ENCODE data around the gene MYO3B. TPM values are rescaled to one million over a fixed set of nuclear protein-coding genes. Genes with fewer than 3 reads are reported as not detected.
A peak's percentile ranks its signal among the peaks of the same experiment; 100 is the strongest.

The MYO3B gene
- total and polyA plus RNA-seq, 2 of the 8 experiments (the other 6 are each of a cell fraction or from before 2014, with no cell fraction given): 0.17 to 0.19 TPM

DNA sequence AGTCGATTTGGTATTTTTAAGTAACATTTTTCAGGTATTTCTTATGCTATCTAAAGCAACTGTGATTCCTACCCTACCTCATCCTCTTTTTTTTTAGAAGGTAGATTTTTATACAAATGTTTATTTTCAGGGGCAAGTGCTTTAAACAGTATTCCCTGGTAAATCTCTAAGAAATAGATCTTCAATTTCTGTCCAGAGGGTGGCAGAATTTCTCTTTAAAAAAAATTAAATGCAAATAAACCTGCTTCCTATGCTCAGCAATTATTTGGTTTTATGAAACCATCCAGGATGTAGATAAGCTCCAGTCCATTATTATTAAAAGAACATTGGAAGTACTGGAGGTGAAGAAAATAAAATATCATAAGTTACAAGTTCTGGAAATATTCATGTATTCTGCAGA is 191.9 kb downstream of the MYO3B start:
- peak overlapping the region; percentile 26 to 32; a peak in 2 of 4 replicates for H3K4me2 ChIP-seq (ENCODE audit: insufficient read depth in 1 of 2, low read depth in 2 of 2, low read length in 2 of 2)
- H4K5ac ChIP-seq (ENCODE audit: insufficient read length, low read depth, low read length): no peak overlapping the region
- H3K79me2 ChIP-seq (ENCODE audit: control insufficient read depth in 1 of 2, insufficient read depth in 2 of 2, low read length in 2 of 2): no peaks in the 10 kb centered on the region
- H4K20me1 ChIP-seq (replicated peaks in 1 of 2; ENCODE audit: control insufficient read depth in 1 of 2, insufficient read depth in 2 of 2, low read length in 2 of 2): no peaks in the 10 kb centered on the region
- H4K91ac ChIP-seq (replicated peaks; ENCODE audit: insufficient read length, low read length): no peak overlapping the region
- H2AK5ac ChIP-seq (ENCODE audit: low read depth, low read length): no peak overlapping the region
- H2AFZ ChIP-seq (ENCODE audit: low read length): no peak overlapping the region
- FAIRE-seq: no peak
- no peak overlapping the region for H2BK120ac ChIP-seq (replicated peaks; ENCODE audit: low read depth, low read length)
- no peak overlapping the region for H3K14ac ChIP-seq (ENCODE audit: insufficient read length)
- H2BK20ac ChIP-seq (ENCODE audit: low read length): no peak overlapping the region
- H3K4me1 ChIP-seq (replicated peaks in 1 of 4; ENCODE audit: control insufficient read depth in 3 of 4, insufficient read depth in 4 of 4, low read length in 3 of 4): peaks cover 0 to 16% (median 10%) of the 10 kb centered on the region in 4 experiments; a peak in 4 of 7 replicates
- H3K27me3 ChIP-seq (replicated peaks in 1 of 4; ENCODE audit: control insufficient read depth in 3 of 4, extremely low read depth in 1 of 4, insufficient read depth in 3 of 4, low read length in 3 of 4): no peaks in the 10 kb centered on the region
- H4K8ac ChIP-seq (ENCODE audit: extremely low read depth, insufficient read depth, low read length): no peak overlapping the region
- 27% methylated on average over 1 of the region's 1 CpG; no CpG with 5 or more reads in 1 of the 2 experiments for WGBS, 2 experiments (ENCODE audit: extremely low coverage in 1 of 2, insufficient coverage in 1 of 2, insufficient read length in 1 of 2, insufficient replicate concordance in 2 of 2, low coverage in 1 of 2, low lambda C conversion rate in 2 of 2, missing lambda C conversion rate in 1 of 2)
- no peak overlapping the region for H3K23ac ChIP-seq (ENCODE audit: insufficient read length)
- H3K18ac ChIP-seq (ENCODE audit: extremely low read depth, low read length): no peak overlapping the region
- H3K9ac ChIP-seq (replicated peaks in 1 of 4; ENCODE audit: extremely low read depth in 1 of 4, low read depth in 3 of 4, low read length in 3 of 4): no peak overlapping the region
- no peak overlapping the region for H3K27ac ChIP-seq (ENCODE audit: low read depth, low read length)
- H3K36me3 ChIP-seq (ENCODE audit: control insufficient read depth in 2 of 4, insufficient read depth in 4 of 4, low read length in 3 of 4): no peaks in the 10 kb centered on the region
- no peak overlapping the region for H2BK5ac ChIP-seq (ENCODE audit: low read depth, low read length)
- CTCF ChIA-PET (ENCODE audit: partially characterized antibody): interaction anchor here (0.6 to 3.5 kb wide), 28 partner anchors 9 to 1743 kb away, joined by 3 to 25 read pairs (median 4); partner anchors contain the start of gene SP5
- POLR2A ChIA-PET (ENCODE audit: partially characterized antibody): interaction anchor here (1.3 kb wide), 1 partner anchor 347 kb away, joined by 4 read pairs; no protein-coding TSS in a partner anchor
- no peak overlapping the region for H3K56ac ChIP-seq (replicated peaks; ENCODE audit: insufficient read length, low read depth, low read length)
- no peak for DNase-seq (ENCODE audit: low read depth in 1 of 2, low spot score in 2 of 2)
- H3K4ac ChIP-seq (replicated peaks; ENCODE audit: insufficient read length, low read depth, low read length): no peak overlapping the region
- H3K23me2 ChIP-seq (ENCODE audit: low read depth, low read length): peaks cover 3% of the 10 kb centered on the region
- no peak overlapping the region for H2BK15ac ChIP-seq (ENCODE audit: low read length)
- H3K9me3 ChIP-seq (ENCODE audit: insufficient read depth in 2 of 2, low read depth in 1 of 2, low read length in 1 of 2): no peaks in the 10 kb centered on the region
- H3K4me3 ChIP-seq (ENCODE audit: extremely low read depth in 1 of 4, insufficient read depth in 2 of 4, low read depth in 3 of 4, low read length in 4 of 4): peak overlapping the region in 1 of 4 experiments; percentile 27; a peak in 1 of 8 replicates
- H3K79me1 ChIP-seq (ENCODE audit: low read depth, low read length): no peaks in the 10 kb centered on the region
- H2BK12ac ChIP-seq (ENCODE audit: low read depth, low read length): no peak overlapping the region
- TF ChIP-seq TBP (IDR thresholded peaks at IDR 0.05; ENCODE audit: low read depth, low read length) (no peak), CTBP2 (IDR thresholded peaks at IDR 0.05; ENCODE audit: borderline replicate concordance, insufficient read depth, insufficient read length, low read length) (no peak), RNF2 (IDR thresholded peaks at IDR 0.05; ENCODE audit: borderline replicate concordance, low read depth, low read length, missing control alignments, poor library complexity, severe bottlenecking) (no peak), SIX5 (IDR thresholded peaks at IDR 0.05; ENCODE audit: low read depth, low read length) (no peak), CHD1 (IDR thresholded peaks at IDR 0.05; ENCODE audit: low read depth, low read length) (no peak), TAF1 (IDR thresholded peaks at IDR 0.05; ENCODE audit: low read depth, low read length) (no peak), CEBPB (IDR thresholded peaks at IDR 0.05; ENCODE audit: low read depth, low read length) (no peak), HDAC2 (IDR thresholded peaks at IDR 0.05; ENCODE audit: borderline replicate concordance in 1 of 2, low read depth in 2 of 2, low read length in 2 of 2) (no peak), ASH2L (IDR thresholded peaks at IDR 0.05; ENCODE audit: low read length) (no peak), CREB1 (IDR thresholded peaks at IDR 0.05) (no peak)
- TF ChIP-seq, protein P1, sequence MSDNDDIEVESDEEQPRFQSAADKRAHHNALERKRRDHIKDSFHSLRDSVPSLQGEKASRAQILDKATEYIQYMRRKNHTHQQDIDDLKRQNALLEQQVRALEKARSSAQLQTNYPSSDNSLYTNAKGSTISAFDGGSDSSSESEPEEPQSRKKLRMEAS (IDR thresholded peaks at IDR 0.05): no peak
- TF ChIP-seq, protein P2, sequence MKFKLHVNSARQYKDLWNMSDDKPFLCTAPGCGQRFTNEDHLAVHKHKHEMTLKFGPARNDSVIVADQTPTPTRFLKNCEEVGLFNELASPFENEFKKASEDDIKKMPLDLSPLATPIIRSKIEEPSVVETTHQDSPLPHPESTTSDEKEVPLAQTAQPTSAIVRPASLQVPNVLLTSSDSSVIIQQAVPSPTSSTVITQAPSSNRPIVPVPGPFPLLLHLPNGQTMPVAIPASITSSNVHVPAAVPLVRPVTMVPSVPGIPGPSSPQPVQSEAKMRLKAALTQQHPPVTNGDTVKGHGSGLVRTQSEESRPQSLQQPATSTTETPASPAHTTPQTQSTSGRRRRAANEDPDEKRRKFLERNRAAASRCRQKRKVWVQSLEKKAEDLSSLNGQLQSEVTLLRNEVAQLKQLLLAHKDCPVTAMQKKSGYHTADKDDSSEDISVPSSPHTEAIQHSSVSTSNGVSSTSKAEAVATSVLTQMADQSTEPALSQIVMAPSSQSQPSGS (IDR thresholded peaks at IDR 0.05; ENCODE audit: low read length): no peak
